HG02938 (cell line): ENCODE measurements around the gene KCNK2.

ENCODE experiments used
- ATAC-seq: cut with Tn5 transposase; IDR thresholded peaks from one replicate; pipeline ENCODE4 v1.9.1; 2021; ENCODE audit warnings: mild to moderate bottlenecking, moderate library complexity; ENCODE audit not compliant: unreplicated experiment

Gene KCNK2

DNA sequence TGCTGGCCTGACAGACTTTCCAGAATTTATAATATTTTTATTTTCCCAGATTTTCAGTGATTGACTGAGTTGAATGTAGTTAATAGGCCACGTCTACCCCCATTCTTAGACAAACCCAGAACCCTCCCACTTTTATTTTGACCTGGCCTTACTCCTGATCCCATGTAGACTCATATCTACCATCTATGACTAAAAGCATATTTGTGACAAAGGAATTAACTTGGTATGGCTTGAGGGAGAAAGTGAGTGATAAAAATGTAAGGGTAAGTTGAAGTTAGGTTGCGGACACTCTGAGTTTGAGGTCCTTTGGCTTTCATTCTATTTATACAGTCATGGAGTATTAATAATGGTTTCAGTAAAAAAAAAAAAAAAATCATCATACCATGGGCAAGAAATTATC lies 168.4 kb downstream of the KCNK2 start:
- no peak for ATAC-seq

DNA sequence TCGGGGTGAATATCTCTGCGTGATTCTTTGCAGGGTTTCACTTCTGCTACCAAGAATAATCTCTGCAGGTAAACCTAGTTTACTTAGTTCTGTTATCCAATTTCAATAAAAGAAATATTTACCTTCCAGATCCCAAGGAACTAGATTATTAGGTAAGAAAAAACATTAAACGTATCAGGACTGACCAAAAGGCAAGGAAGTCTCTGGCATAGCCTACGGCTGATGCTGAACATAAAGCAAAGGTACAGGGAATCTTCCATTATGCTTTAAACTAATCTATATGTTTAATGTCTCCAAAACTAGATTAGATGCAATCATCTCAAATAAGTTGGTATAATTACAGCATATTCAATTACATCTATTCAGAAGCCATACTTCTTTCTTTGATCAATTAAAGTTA lies 168.9 kb downstream of the KCNK2 start:
- ATAC-seq, result no peak

DNA sequence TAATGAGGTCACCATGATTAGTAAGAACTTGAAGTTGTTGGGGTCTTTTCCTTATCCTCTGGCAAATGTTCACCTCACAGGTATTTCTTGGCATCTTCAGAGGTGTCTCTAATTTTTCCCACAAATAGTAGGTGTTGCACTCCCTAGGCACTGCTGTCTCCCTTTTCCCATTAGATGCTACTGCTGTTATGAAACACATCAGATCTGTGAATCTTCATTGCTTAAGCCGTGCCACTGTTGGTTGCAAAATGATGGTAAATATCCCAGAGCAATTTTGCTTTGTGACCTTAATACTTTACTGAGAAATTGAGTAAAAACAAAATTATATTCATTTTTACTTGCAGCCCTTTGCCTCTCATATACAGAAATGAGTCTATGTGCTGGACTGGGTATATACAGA lies 169.6 kb downstream of the KCNK2 start:
- no peak for ATAC-seq

DNA sequence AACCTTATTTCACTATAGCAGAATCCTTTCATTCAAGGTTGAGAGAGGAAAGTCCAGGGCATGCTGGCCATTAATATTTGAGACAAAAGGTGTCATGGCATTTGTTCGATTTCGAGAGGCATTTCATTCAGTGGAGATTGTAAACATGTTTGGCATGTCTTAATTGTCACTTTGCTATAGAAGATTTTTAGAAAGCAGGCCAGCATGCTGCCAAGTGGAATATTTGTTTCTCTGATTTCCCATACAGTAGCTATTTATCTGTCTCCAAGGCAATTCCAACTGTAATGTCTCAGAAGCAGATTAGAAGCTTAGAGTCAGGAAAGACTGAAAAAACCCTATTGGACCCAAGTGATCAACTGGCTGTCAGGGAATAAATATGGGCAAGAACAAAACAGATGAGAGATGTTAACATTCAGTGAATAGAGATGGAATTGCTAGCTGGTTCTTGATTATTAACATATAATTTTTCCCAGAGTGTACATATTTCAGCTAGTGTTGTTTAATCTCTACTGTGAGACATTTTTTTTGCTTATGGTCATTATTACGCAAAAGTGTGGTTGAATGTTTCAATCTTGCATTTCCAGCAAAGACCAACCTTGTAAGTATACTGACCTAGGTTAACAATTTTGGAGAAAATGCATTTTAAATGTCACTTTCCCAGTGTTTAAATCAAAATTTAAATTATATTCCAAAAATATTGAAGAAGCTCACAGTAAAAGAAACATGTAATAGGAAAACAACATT lies 174.6 kb downstream of the KCNK2 start:
- no peak for ATAC-seq

DNA sequence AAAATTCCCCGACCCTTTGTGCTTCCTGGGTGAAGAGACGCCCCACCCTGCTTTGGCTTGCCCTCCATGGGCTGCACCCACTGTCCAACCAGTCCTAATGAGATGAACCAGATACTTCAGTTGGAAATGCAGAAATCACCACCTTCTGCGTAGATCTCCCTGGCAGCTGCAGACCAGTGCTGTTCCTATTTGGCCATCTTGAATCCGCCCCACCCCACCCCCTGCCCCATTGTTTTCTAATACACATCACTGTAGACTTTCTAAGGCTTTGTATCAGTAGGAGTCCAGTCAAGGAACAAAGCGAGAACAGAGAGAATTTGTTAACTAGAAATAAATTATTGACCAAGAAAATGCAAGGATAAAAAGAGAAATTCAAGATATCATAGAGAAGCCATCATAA lies 178.2 kb downstream of the KCNK2 start:
- no peak for ATAC-seq

DNA sequence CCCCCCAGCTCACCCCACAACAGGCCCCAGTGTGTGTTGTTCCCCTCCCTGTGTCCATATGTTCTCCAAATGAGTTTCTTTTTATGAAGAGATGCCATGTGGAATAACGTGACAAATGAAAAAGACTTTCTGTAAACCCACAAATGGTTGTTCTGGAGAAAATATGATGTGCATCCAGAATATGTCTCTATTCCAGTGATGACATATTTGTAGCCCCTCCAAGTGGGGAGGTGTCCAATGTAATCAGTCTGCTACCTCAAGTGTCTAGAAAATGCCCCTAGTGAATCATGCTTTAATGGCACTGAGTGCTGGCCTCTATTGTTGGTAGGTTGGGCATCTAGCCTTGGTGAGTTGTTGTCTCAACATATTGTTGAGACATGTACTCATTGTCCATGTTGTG lies 179.6 kb downstream of the KCNK2 start:
- ATAC-seq, result no peak

DNA sequence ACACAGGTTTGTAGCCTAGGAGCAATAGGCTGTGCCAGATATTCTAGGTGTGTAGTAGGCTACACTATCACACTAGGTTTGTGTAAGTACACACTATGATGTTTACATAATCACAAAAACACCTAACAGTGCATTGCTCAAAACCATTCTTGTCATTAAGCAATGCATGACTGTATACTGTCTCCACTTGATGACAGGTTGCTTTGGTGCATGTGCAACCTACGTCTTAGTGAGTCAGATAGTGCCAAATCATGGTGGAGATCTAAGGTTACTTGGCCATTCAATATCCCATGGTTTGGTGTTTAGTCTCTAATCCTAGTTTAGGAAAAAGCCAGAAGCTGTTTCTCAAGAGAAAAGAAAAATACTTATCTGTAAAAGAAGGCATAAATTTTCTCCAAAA lies 181.1 kb downstream of the KCNK2 start:
- ATAC-seq, result no peak

DNA sequence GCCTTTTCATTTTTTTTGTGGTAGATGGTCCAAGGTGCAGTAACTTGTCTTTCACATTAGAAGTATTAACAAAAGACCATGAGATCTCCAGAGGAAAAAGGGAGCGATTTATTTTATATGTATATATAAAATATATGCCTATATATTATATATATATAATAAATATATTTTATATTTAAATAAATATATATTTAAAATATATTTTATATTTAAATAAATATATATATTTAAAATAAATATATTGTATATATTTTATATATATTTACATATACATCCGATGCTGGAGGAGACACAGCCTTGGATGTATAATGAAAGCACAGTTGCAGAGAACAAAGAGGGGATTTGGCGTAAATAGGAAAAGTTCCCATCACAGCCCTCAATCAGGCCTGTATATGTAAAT lies 182.1 kb downstream of the KCNK2 start:
- no peak for ATAC-seq

DNA sequence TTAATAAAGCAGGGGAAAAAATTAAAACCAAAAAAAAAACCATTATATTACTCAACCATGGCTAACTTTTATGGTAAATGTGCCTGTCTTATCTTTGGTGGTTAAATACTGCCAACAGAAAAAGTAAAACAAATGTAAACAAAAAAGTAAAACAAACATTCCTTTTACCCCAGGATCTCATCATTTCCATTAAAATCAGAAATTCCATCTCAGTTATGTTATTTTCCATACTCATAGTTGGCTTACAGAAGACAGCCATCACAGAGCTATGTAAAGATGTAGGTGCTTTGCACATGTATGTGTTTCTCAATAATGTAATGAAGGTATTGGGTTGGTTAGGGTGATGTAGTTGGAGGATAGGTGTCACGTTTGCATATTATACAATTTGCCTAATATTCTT lies 185.0 kb downstream of the KCNK2 start:
- ATAC-seq, result no peak

DNA sequence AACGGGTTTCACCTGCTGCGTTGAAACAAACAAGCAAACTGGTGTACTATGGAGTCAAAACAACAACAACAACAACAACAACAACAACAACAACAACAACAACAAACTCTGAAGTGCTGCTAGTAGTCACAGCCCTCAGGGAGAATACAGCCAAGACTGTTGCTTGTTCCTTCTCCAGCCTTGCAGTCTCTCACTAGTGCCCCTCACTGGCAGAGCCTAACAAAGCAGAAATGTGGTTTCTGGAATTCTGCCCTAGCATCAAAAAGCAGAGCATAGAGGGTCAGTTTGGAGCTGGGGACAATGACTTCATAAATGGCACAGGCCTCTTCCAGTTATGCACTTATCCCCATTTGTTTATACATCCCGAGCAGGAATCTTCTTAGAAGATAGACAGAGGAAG lies 187.4 kb downstream of the KCNK2 start:
- ATAC-seq, result no peak

DNA sequence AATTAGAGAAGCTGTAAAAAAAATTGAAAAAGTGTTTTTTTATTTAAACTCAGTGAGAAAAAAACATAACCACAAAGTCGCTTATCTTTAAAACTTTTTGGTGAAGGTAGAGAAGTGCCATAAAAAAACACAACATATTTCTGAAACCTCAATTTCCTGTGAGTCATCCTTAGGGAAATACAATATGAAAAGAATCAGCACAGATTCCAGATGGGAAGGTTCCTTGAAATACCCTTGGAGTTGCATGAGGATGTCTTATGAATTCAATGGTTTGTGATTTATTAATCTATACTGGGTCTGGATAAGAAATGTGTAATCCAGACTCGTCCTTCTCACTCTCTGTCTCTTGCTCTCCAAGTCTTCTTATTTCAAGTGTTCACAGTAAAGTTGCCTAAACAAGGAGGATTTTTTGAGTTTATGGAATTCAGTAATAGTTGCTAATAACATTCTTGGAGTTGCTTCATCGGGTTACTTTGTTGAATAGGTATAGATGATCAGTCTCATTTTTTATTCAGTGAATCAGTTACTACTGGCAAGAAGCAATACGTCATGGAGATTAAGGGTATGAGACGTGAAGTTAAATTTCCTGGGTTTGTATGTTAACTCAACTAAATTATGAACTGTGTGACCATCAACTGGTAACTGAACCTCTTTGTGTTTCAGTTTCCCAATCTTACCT lies 191.4 kb downstream of the KCNK2 start:
- ATAC-seq, result no peak

DNA sequence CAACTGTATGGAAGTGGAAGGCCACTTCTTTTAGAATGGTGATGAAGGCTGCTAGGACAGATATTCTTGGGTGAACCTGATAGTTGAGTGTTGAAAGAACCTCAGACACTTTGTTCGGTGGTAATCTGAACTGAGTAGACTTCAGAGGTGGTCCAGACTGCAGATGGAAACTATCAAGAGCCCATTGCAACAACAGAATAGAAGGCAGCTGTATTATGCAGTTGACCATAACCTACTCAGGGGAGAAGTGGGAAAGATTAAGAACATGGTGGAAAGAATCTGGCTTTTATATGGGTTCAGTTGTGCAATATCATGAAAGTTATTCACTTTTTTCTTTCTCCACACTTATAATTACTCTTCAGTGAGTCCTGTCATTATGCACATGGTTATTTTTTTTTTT lies 194.0 kb downstream of the KCNK2 start:
- no peak for ATAC-seq

DNA sequence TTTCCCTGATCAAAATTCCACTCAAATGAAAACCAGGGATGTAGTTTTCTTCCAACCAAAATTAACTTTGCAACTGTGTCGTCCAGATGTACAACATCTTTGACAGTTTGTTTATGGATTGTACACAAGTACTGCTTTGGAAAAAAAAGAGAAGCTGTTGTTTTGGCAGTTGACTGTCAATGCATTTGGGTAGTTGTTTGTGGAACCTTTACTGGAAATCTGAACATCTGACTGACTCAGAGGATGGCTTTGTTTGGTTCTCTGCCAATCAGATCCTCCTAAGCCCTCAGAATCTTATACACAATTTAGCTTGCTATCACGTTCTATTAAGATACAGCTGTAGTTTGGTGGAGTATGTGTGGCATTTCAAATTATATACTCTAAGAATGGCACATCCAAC lies 195.0 kb downstream of the KCNK2 start:
- ATAC-seq, result no peak

DNA sequence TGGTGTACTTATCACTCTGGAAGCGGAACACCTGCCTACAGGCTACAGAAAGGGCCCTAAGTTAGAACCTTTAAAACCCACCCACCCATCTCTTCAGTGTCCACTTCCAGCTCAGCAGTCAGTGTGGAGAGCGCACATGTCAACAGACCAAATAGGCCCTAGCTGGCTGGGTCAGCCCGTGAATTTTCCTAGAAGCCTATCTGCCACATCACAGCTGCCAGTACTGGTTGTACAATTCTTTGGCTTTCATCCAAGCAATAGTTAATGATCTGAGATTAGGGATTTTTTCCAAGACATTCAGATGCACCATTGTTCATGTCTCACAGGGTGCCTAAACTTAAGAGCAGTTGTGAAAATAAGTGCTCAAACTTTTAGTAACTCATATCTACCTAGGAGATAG lies 197.1 kb downstream of the KCNK2 start:
- ATAC-seq, result no peak

DNA sequence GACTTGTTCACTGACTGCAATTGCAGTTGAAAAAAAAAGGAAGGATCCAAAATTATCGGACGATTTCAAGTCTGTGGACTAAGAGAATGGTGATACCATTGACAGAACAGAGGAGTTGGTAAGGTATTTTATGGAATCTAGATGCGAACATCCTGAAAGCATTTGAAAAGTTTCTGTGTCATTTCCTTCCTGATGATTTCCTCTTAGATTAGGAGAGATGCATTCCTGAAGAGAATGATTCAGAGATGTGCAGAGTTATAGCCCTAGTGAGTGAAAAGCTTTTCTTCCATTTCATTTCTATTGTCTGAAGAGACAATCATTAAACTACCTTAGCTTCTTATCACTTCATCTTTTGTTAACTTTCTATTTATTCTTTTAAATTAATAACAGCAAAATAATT lies 200.0 kb downstream of the KCNK2 start:
- no peak for ATAC-seq

DNA sequence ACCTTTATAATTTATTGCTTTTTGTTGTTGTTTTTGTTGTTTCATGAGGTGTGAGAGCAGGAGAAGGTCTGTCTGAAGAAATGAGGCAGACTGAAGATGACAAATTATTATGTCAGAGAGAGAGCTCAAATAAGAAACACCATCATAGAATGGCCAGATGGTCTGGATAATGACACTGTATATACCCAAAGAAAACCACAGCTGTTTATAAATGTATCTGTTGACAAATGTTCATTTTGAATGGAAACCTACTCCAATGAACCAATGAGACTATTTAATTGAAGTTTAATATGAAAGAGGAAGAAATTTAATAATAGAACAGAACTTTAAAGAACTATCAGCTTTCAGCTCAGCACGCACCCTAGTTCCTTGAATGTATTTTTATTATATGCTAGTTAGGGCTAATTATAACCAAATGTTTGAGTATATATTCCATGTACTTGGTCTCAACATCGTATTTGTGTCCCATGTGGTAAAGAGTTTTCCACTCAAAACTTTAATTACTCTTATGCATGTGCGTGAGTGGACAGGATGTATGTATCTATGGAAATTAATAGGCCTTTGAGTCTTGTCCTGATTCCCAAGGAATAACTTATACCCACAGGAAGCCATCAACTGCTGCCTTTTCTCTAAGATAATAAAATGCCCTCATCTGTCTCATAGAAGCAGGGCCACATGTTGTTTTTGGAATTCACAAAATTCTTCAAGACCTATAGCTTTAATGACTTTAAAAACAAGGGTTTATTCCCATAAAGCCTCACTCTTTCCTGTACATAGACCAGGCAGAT lies 202.7 kb downstream of the KCNK2 start:
- no peak for ATAC-seq
